ENCODE data around the gene GIMAP2. TPM values are rescaled to one million over a fixed set of nuclear protein-coding genes. Genes with fewer than 3 reads are reported as not detected.

Gene GIMAP2
- total RNA-seq, 1 experiment from 2014 or later, result not detected

GRCh38 chr7:150742286-150742968 lies 56.9 kb downstream of the GIMAP2 start:
- no peak for ATAC-seq
- TF ChIP-seq SIN3A (IDR thresholded peaks at IDR 0.05; ENCODE audit: low read depth) (no peak), EGR1 (IDR thresholded peaks at IDR 0.05; ENCODE audit: low read depth) (no peak), EZH2phosphoT487 (IDR thresholded peaks at IDR 0.05; ENCODE audit: borderline replicate concordance) (no peak), POLR2A (IDR thresholded peaks at IDR 0.05; ENCODE audit: borderline replicate concordance, extremely low read depth, insufficient read depth, insufficient read length) (no peak), ZNF274 (IDR thresholded peaks at IDR 0.05; ENCODE audit: low read depth, low read length) (no peak), ELF1 (IDR thresholded peaks at IDR 0.05; ENCODE audit: borderline replicate concordance, low read depth) (no peak), MAX (IDR thresholded peaks at IDR 0.05) (no peak), ZBTB33 (IDR thresholded peaks at IDR 0.05; ENCODE audit: extremely low read depth, insufficient replicate concordance, low read length) (no peak)
- Histone ChIP-seq H4K20me1 (ENCODE audit: insufficient read depth) (no peaks in the 10 kb centered on the region), H3K36me3 (ENCODE audit: control insufficient read depth in 1 of 2, insufficient read depth in 2 of 2, low read length in 2 of 2) (no peaks in the 10 kb centered on the region), H3K4me3 (replicated peaks in 1 of 2; ENCODE audit: low read depth in 1 of 2, low read length in 2 of 2) (no peak overlapping the region), H2AFZ (ENCODE audit: low read depth, low read length, poor library complexity, severe bottlenecking) (no peak overlapping the region), H3K27me3 (ENCODE audit: insufficient read depth, low read length) (peaks cover 53% of the 10 kb centered on the region), H3K9me3 (ENCODE audit: control insufficient read depth in 1 of 2, insufficient read depth in 1 of 2, low read depth in 1 of 2, low read length in 2 of 2) (no peaks in the 10 kb centered on the region), H3K9me2 (ENCODE audit: insufficient read depth) (no peaks in the 10 kb centered on the region), H3K79me2 (ENCODE audit: insufficient read depth, low read length) (no peaks in the 10 kb centered on the region), H3K4me2 (ENCODE audit: low read length) (no peak overlapping the region), H3K27ac (ENCODE audit: low read depth, low read length) (no peak overlapping the region), H3K4me1 (ENCODE audit: control insufficient read depth in 1 of 2, insufficient read depth in 2 of 2, low read length in 2 of 2) (peaks cover 0 to 10% of the 10 kb centered on the region in 2 experiments; a peak in 3 of 4 replicates), H3K9ac (ENCODE audit: low read length) (no peak overlapping the region)
- no peak for DNase-seq (ENCODE audit: low read depth, low spot score)
- POLR2A ChIA-PET, result no interaction called here
- intact Hi-C loops (cut with micrococcal nuclease), result no loop called here
- CTCF ChIA-PET, result no interaction called here
- no TSS peak for BruUV-seq (replicated peaks)
- RAD21 ChIA-PET (ENCODE audit: low non-redundant PET in 1 of 2, low total read pairs in 2 of 2, uncharacterized antibody in 2 of 2, unreplicated experiment in 2 of 2), result no interaction called here

Other genes with a start within 250 kb of the GIMAP2 start
- gene GIMAP8, start 235.1 kb upstream of the GIMAP2 start, total RNA-seq (2021; ENCODE audit: unreplicated experiment), result 0.15 TPM
- gene GIMAP7, start 170.8 kb upstream of the GIMAP2 start, total RNA-seq (2021; ENCODE audit: unreplicated experiment), result 0.25 TPM
- 0.49 TPM for gene GIMAP4, start 118.3 kb upstream of the GIMAP2 start, total RNA-seq (2021; ENCODE audit: unreplicated experiment)
- gene GIMAP6, start 53.3 kb upstream of the GIMAP2 start, total RNA-seq (2021; ENCODE audit: unreplicated experiment), result 0.12 TPM
- gene GIMAP1, start 30.9 kb downstream of the GIMAP2 start, total RNA-seq (2021; ENCODE audit: unreplicated experiment), result 0.10 TPM
- gene GIMAP5, start 51.7 kb downstream of the GIMAP2 start, total RNA-seq (2021; ENCODE audit: unreplicated experiment), result 0.57 TPM
- 0.42 TPM for gene TMEM176B, start 114.7 kb downstream of the GIMAP2 start, total RNA-seq (2021; ENCODE audit: unreplicated experiment)
- gene TMEM176A, start 115.1 kb downstream of the GIMAP2 start, total RNA-seq (2021; ENCODE audit: unreplicated experiment), result not detected
- gene AOC1, start 166.8 kb downstream of the GIMAP2 start, total RNA-seq (2021; ENCODE audit: unreplicated experiment), result 0.37 TPM